Stomach (tissue), 9 donors: ENCODE data around the gene BABAM2. TPM values are rescaled to one million over a fixed set of nuclear protein-coding genes. Genes with fewer than 3 reads are reported as not detected.
"Not testable (repeated sequence)": the region's sequence is repeated elsewhere in the genome, so short reads cannot be mapped to it uniquely, and the experiment has no call there.

ENCODE experiments used
- DNase-seq, 2 donors: peaks; one replicate each; pipeline versions ENCODE4 v3.0.0 to v3.0.0-alpha.2; 2013 to 2019
- H3K27ac ChIP-seq, 5 donors: fragments of 200-600 bp in 4 of 5; sonication (generic) in 4 of 5; one replicate each; pipeline ENCODE4 v1.5.1; 2013 to 2019; ENCODE audit warnings: mild to moderate bottlenecking in 1 of 5, moderate library complexity in 1 of 5
- H3K27me3 ChIP-seq, 3 donors: fragments of 200-600 bp; sonication (generic); one replicate each; pipeline ENCODE4 v1.5.1; 2017 to 2019; ENCODE audit warnings: mixed run types in 1 of 3
- H3K36me3 ChIP-seq, 4 donors: fragments of 200-600 bp; sonication (generic); 1 replicate in 3 of 4; 2 replicates in 1 of 4; pipeline ENCODE4 v1.5.1; 2016 to 2019
- H3K4me1 ChIP-seq, 4 donors: fragments of 200-600 bp; sonication (generic); one replicate each; pipeline ENCODE4 v1.5.1; 2016 to 2019
- H3K4me3 ChIP-seq, 4 donors: fragments of 200-600 bp; sonication (generic) in 3 of 4; one replicate each; pipeline ENCODE4 v1.5.1; 2016 to 2019; ENCODE audit warnings: mild to moderate bottlenecking in 1 of 4
- H3K9me3 ChIP-seq, 4 donors: fragments of 200-600 bp; sonication (generic); one replicate each; pipeline ENCODE4 v1.5.1; 2016 to 2019
- EP300 ChIP-seq: sonication (generic); formaldehyde crosslinking; IDR thresholded peaks from one replicate; pipeline ENCODE4 v1.6.1; 2017; ENCODE audit warnings: antibody characterized with exemption
- POLR2A ChIP-seq, 4 donors: fragments of 450-650 bp; IDR thresholded peaks; one replicate each; pipeline ENCODE4 v1.6.1; 2016; ENCODE audit warnings: antibody characterized with exemption in 4 of 4, control low read depth in 2 of 4, mild to moderate bottlenecking in 1 of 4, moderate library complexity in 1 of 4
- POLR2AphosphoS5 ChIP-seq, 3 donors: sonication (generic); formaldehyde crosslinking; IDR thresholded peaks; one replicate each; pipeline ENCODE4 v1.6.1; 2016; ENCODE audit warnings: antibody characterized with exemption in 3 of 3
- WGBS, 5 donors: extraction: QIAGEN DNeasy Blood & Tissue Kit in 3 of 5; methylation state at CpG; one replicate each; pipeline versions ENCODE4 v1.1.5 to v1.1.7; 2013 to 2018; 5-methylcytosine and 5-hydroxymethylcytosine counted together
- intact Hi-C: fragments of 100-400 bp; cut with DNase I; formaldehyde crosslinking; loops from one replicate; pipeline ENCODE4 v1.15.1; 2023; ENCODE audit warnings: low total_unique reads
- polyA plus RNA-seq, 3 donors: library from polyadenylated mRNA; stranded (reverse); fragments of 200-250 nt; gene quantifications; one replicate each; pipeline ENCODE4 v1.2.3, GENCODE V29; 2013
- total RNA-seq, 5 donors: library from RNA; depleted of rRNA; stranded (reverse); fragments of >200 nt; gene quantifications; one replicate each; pipeline versions ENCODE4 v1.1.0 to v1.2.3, GENCODE V29; 2014 to 2016
- TF ChIP-seq, protein P1 (sequence below), 7 experiments: fragments of 450-650 bp in 4 of 7; fragments of 200-600 bp in 3 of 7; sonication (generic) in 3 of 7; IDR thresholded peaks; one replicate each; pipeline ENCODE4 v1.5.1; 2016 to 2019; ENCODE audit warnings: antibody characterized with exemption in 7 of 7, control low read depth in 2 of 7, mild to moderate bottlenecking in 1 of 7
- donor health status: healthy with polysubstance abuse.
- donor health status: Bipolar disorder and iron deficiency.
- donor health status: healthy.

BABAM2 gene
- total and polyA plus RNA-seq, 8 donors = 14.2 to 41.4 (median 22.8) TPM

DNA sequence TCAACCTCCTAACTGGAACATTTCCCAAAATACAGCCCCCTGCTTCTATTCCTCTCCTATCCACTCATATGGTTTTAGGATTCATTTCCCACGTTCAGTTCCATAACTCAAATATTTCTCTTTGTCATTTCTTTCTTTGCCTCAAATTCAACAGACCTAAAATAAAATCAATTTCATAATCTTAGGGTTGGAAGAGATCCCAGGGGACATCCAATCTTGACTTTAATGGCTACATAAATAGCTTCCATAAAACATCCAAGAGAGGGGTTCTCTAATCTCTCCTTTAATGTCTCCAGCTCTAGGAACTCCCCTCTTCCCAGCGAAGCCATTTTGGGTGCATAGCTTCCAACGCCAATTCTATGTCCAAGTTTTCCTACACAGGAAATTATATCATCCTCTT, 34.1 kb upstream of the BABAM2 start:
- Histone ChIP-seq H3K4me1 (peaks cover 0 to 25% (median 6%) of the 10 kb centered on the region in 4 donors), H3K27ac (no peak overlapping the region), H3K4me3 (no peak overlapping the region), H3K36me3 (no peaks in the 10 kb centered on the region), H3K27me3 (no peaks in the 10 kb centered on the region), H3K9me3 (peaks cover 0 to 10% (median 0%) of the 10 kb centered on the region in 4 donors)
- TF ChIP-seq POLR2A (IDR thresholded peaks at IDR 0.05) (no peak), EP300 (no peak), POLR2AphosphoS5 (IDR thresholded peaks at IDR 0.05) (no peak)
- TF ChIP-seq, protein P1, sequence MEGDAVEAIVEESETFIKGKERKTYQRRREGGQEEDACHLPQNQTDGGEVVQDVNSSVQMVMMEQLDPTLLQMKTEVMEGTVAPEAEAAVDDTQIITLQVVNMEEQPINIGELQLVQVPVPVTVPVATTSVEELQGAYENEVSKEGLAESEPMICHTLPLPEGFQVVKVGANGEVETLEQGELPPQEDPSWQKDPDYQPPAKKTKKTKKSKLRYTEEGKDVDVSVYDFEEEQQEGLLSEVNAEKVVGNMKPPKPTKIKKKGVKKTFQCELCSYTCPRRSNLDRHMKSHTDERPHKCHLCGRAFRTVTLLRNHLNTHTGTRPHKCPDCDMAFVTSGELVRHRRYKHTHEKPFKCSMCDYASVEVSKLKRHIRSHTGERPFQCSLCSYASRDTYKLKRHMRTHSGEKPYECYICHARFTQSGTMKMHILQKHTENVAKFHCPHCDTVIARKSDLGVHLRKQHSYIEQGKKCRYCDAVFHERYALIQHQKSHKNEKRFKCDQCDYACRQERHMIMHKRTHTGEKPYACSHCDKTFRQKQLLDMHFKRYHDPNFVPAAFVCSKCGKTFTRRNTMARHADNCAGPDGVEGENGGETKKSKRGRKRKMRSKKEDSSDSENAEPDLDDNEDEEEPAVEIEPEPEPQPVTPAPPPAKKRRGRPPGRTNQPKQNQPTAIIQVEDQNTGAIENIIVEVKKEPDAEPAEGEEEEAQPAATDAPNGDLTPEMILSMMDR (IDR thresholded peaks at IDR 0.05) = no peak
- intact Hi-C loops = no loop called here
- WGBS, 5 donors = 59 to 91% (median 81%) methylated on average over 3 of the region's 3 CpGs
- DNase-seq = no peak

GRCh38 chr2:27856956-27857355, 33.6 kb upstream of the BABAM2 start:
- no peaks in the 10 kb centered on the region for H3K36me3 ChIP-seq
- WGBS, 5 donors = 59 to 97% (median 95%) methylated on average over 3 of the region's 3 CpGs
- intact Hi-C loops = no loop called here
- peaks cover 0 to 10% (median 0%) of the 10 kb centered on the region in 4 donors for H3K9me3 ChIP-seq
- peaks cover 0 to 25% (median 6%) of the 10 kb centered on the region in 4 donors for H3K4me1 ChIP-seq
- no peak for DNase-seq
- H3K27ac ChIP-seq = no peak overlapping the region
- H3K4me3 ChIP-seq = no peak overlapping the region
- no peaks in the 10 kb centered on the region for H3K27me3 ChIP-seq
- TF ChIP-seq POLR2A (IDR thresholded peaks at IDR 0.05) = no peak

- Histone ChIP-seq H3K9me3 (peaks cover 0 to 10% (median 0%) of the 10 kb centered on the region in 4 donors), H3K27ac (no peak overlapping the region), H3K4me3 (no peak overlapping the region), H3K4me1 (peaks cover 0 to 25% (median 6%) of the 10 kb centered on the region in 4 donors), H3K27me3 (no peaks in the 10 kb centered on the region), H3K36me3 (no peaks in the 10 kb centered on the region)
- TF ChIP-seq, protein P1 (IDR thresholded peaks at IDR 0.05) = no peak
- TF ChIP-seq EP300 (no peak), POLR2A (IDR thresholded peaks at IDR 0.05) (no peak), POLR2AphosphoS5 (IDR thresholded peaks at IDR 0.05) (no peak)
- intact Hi-C loops = no loop called here
- DNase-seq = no peak
- WGBS, 5 donors = 80 to 90% (median 89%) methylated on average over 4 of the region's 4 CpGs
Measured at GRCh38 chr2:27857417-27858172, 32.9 kb upstream of the BABAM2 start.

GRCh38 chr2:27860111-27860510, 30.4 kb upstream of the BABAM2 start:
- peaks cover 0 to 12% (median 0%) of the 10 kb centered on the region in 4 donors for H3K4me1 ChIP-seq
- TF ChIP-seq POLR2A (IDR thresholded peaks at IDR 0.05) = no peak
- TF ChIP-seq, protein P1 (IDR thresholded peaks at IDR 0.05) = no peak
- peaks cover 0 to 10% (median 0%) of the 10 kb centered on the region in 4 donors for H3K9me3 ChIP-seq
- H3K27me3 ChIP-seq = no peaks in the 10 kb centered on the region
- H3K36me3 ChIP-seq = no peaks in the 10 kb centered on the region
- DNase-seq = no peak
- intact Hi-C loops = no loop called here
- H3K27ac ChIP-seq = no peak overlapping the region
- no peak overlapping the region for H3K4me3 ChIP-seq

- Histone ChIP-seq H3K4me1 (peaks cover 0 to 9% (median 0%) of the 10 kb centered on the region in 4 donors), H3K9me3 (peaks cover 0 to 2% (median 0%) of the 10 kb centered on the region in 4 donors), H3K27me3 (no peaks in the 10 kb centered on the region), H3K4me3 (no peak overlapping the region), H3K27ac (no peak overlapping the region), H3K36me3 (no peaks in the 10 kb centered on the region)
- 38 to 60% (median 42%) methylated on average over 1 of the region's 1 CpG for WGBS, 5 donors
- TF ChIP-seq POLR2AphosphoS5 (IDR thresholded peaks at IDR 0.05) (no peak), POLR2A (IDR thresholded peaks at IDR 0.05) (no peak), EP300 (no peak)
- TF ChIP-seq, protein P1 (IDR thresholded peaks at IDR 0.05) = no peak
- peak in 1 of 2 donors; percentile 53 for DNase-seq
- intact Hi-C loops = no loop called here
Measured at GRCh38 chr2:27863146-27863545, 27.4 kb upstream of the BABAM2 start.

- H3K27me3 ChIP-seq, H3K4me1 ChIP-seq, intact Hi-C loops, H3K27ac ChIP-seq, H3K9me3 ChIP-seq, DNase-seq, H3K4me3 ChIP-seq, H3K36me3 ChIP-seq: not testable (repeated sequence)
- 79 to 98% (median 96%) methylated on average over 5 of the region's 5 CpGs for WGBS, 5 donors
Measured at GRCh38 chr2:27863955-27864354, 26.6 kb upstream of the BABAM2 start.
